Pons (tissue), 1 donor: ENCODE results near the gene FAM169A.
A peak's percentile ranks its signal among the peaks of the same experiment; 100 is the strongest.
"Not testable (repeated sequence)": the region's sequence is repeated elsewhere in the genome, so short reads cannot be mapped to it uniquely, and the experiment has no call there.

Source experiments
- DNase-seq: peaks from one replicate; pipeline ENCODE4 v3.0.0-alpha.2; 2016; ENCODE audit warnings: low spot score

The FAM169A gene

DNA sequence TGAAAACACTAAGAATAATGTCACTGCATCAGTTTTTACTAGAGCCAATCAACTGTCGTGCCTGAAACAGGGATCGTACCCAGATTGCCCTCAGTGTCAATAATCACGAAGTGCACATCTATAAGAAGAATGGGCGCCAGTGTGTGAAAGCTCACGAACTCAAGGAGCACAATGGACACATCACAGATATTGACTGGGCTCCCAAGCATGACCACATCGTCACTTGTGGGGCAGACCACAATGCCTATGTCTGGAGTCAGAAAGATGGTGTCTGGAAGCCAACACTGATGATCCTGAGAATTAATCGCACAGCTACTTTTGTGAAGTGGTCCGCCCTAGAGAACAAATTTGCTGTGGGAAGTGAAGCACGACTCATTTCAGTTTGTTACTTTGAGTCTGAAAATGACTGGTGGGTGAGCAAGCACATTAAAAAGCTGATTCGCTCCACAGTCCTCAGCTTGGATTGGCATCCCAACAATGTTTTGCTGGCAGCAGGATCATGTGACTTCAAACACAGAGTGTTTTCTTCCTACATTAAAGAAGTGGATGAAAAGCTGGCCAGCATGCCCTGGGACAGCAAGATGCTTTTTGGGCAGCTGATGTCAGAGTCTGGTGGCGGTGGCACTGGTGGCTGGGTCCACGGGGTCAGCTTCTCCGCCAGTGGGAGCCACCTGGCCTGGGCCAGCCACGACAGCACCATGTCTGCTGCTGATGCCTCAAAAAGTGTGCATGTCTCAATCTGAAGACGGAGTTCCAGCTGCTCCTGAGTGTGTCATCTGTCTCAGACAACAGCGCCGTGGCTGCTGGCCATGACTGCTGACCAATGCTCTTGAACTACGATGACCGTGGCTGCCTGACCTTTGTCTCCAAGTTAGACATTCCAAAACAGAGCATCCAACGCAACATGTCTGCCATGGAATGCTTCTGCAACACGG, 66.9 kb downstream of the FAM169A start:
- DNase-seq = peak; percentile 82

- not testable (repeated sequence) for DNase-seq
These were observed 74.5 kb downstream of the FAM169A start for GRCh38 chr5:74791669-74792068.

- no peak for DNase-seq
These were observed 78.8 kb downstream of the FAM169A start for GRCh38 chr5:74787424-74787823.

DNA sequence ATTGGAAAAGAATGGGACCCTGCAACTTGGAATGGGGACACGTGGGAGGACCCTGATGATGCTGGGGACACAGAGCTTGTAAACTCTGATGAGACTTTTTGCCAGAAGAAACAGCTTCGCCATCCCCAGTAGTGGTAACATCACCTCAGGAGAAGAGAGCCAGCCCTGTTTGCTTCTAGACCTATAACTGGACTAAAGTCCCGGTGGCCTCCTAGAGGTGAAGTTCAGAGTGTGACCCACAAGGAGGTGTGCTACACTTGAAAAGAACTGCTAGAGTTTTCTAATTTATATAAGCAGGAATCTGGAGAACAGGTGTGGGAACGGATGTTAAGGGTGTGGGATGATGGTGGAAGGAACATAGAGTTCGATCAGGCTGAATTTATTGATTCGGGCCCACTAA, 79.3 kb downstream of the FAM169A start:
- no peak for DNase-seq

DNA sequence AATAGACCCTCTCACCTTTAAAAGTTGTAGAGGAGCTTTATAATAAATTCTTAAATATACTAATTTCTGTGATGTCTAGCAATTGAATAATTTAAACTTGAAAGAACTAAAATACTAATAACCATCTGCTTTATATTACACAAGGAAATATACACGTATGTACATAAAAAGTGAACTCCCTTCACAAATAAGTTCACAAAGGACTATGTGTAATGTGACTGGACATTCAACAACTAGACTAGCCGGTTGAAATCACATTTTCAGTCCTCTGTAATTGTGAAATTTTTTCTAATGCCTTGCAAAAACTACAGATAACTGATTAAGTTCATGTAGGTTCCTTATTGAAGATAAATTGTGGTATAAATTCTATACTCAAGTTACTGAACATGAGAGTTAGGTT, 87.6 kb downstream of the FAM169A start:
- DNase-seq = no peak

DNA sequence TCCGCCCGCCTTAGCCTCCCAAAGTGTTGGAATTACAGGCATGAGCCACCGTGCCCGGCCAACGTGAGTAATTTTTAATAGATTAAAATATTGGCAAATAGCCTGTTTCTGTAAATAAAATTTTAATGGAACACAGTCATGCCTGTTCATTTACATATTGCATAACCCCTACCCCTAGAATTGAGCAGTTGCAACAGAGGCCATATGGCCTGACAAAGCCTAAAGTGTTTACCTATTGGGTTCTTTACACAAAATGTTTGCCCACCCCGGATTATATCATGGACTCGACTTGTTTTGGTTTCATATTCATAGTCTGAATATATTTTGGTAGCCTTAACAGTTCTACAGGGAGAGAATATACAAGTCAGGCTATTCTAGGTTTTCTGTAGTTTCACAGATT, 93.8 kb downstream of the FAM169A start:
- DNase-seq = no peak

DNA sequence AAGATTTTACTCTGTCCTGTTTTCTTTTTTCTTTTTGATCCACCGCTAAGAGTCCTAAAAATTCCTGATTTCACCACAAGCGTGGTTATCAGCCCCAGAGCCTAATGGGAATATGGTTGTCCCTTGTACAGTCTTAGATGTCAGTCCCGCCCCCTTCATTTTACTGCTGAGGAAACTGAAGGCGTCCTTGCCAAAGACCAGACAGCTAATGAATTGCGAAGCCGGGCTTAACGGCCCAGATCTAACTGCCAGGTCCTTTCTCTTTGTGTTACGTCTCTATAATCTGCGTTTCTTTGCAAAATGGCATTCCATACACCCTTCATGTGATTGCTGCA, 98.6 kb downstream of the FAM169A start:
- DNase-seq = no peak

DNA sequence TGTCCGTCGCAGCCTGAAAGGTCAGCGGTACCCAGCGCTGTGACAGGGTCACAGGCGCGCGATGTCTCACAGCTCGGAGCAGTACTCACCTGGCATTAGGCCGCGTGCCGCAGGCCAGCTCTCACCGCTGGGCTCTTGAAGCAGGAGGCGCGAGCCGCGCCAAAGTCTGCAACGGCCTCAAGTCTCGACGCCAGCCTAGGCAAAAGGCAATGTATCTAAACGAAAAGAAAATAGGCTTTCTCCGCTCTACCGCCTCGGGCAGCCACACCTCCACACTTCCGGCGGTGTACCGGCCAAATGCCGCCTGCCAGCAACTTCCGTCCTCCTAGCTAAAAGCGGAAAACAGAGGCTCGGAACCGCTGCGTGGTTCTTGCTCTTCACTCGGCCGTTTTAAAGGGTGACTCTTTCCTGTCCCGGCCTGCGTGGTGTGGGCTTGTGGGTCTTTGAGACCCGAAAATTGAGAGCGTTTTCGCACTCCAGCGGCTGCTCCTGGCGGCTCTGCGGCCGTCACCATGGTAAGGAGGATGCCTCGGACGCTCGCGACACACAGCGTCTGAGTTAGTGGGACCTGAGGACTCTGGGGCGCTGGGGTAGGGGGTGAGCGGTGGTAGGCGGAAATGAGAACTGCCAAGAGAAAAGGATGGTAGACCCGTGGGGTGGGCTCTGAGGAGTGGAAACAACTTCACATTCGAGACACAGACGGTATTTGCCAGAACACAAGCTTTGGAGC, 99.2 kb downstream of the FAM169A start, which contains the start of the genes GFM2 and NSA2:
Gene GFM2, minus strand, starts transcription at position 269 of the 730 bp plus-strand sequence. CDS start 3,375 bp downstream, outside the sequence.
Gene NSA2, plus strand, starts transcription at position 401 of the 730 bp plus-strand sequence. Its CDS starts 112 bp downstream, at position 513.
- DNase-seq = peak; percentile 95

DNA sequence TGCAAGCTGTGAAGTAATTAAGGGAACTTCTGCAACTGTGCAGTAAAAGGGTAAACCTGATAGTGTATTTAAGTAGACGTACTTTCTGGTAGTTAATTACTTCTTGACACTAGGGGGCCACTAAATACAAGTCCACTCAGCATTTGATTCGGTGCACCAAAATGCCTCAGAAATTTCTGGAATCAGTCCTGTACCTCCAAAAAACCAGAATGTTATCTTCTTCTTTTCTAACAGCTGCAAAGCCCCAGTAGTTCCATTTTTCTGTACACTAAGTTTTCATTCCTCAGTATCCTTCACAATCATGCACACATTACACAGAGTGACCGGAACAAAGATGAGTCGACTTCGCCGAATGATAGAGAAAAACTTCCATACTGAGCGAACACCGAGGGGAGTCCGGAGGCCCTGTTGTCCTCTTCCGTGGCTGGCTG, 99.8 kb downstream of the FAM169A start:
- peak; percentile 79 for DNase-seq

DNA sequence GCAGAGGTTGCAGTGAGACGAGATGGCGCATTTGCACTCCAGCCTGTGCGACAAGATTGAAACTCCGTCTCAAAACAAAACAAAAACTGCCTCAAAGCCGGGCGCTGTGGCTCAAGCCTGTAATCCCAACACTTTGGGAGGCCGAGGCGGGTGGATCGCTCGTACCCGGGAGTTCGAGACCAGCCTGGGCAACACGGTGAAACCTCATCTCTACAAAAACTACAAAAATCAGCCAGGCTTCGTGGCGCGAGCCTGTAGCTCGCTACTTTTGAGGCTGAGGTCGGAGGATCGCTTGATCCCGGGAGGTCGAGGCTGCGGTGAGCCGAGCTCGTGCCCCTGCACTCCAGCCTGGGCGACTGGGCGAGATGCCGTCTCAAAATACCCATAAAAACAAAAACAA, 100.3 kb downstream of the FAM169A start:
- no peak for DNase-seq

- no peak for DNase-seq
These were observed 101.0 kb downstream of the FAM169A start for GRCh38 chr5:74765201-74765600.

DNA sequence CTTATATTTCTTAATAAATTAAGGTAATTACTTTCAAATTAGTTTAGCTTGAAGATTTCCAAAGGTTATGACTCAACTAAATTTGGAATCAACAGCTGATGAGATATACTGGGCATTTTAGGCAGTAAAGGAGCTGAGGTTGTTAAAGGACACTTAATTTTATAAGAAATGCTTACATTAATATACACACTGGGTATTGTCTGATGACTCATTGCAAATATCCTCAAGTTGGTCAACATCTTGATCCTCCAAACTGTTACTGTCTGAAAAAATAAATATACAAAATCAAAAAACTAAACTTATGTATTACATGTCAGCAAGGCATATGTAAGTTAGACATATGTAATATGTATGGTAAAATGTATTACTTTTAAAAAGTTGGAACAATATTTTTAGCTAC, 102.7 kb downstream of the FAM169A start:
- no peak for DNase-seq

GRCh38 chr5:74762599-74762998, 103.6 kb downstream of the FAM169A start:
- no peak for DNase-seq

GRCh38 chr5:74761241-74761640, 104.9 kb downstream of the FAM169A start:
- no peak for DNase-seq

DNA sequence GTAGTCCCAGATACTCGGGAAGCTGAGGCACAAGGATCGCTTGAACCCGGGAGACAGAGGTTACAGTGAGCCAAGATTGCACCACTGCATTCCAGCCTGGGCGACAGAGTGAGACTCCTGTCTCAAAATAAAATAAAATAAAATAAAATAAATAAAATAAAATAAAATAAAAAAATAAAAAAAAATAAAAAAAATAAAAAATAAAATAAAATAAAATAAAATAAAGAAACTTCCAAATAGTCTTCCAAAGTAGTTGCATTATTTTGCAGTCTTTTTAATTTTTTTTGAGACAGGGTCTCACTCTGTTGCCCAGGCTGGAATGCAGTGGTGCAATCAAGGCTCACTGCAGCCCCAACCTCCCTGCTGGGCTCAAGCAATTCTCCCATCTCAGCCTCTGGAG, 117.4 kb downstream of the FAM169A start:
- DNase-seq = not testable (repeated sequence)

GRCh38 chr5:74738406-74738805, 127.8 kb downstream of the FAM169A start:
- no peak for DNase-seq

DNA sequence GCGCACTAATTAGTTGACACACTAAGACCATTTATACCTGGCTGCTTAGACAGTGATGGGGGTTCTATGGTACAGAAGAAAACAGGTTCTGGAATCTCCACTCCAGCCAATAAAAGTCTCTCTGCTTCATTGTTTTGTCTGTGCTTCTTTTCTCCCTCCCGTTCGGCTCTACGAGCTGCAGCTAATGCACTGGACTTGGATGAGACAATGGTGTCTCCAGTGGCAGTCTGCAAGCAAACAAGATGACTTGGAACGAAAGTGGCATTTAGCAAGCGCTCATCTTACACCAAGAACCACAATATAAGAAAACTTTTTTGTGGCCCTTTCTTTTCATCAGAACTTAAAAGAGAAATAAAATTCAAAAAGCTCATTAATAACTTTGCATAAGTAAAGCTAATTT, 129.4 kb downstream of the FAM169A start:
- peak; percentile 79 for DNase-seq
